Stimulated activated naive B cell treated with anti-CD40 and anti-IgM and Interleukin-4, amounts not matched to agents 10 μg/mL and 1 μg/mL and 100 μg/mL, for 72 hours (primary cell): Measurements from ENCODE around the gene SNAP91.

ENCODE experiments used
- ATAC-seq, 2 donors: fragments of 150-1000 bp; cut with Tn5 transposase; replicated peaks; 2 replicates each; pipeline ENCODE4 v1.10.0; 2021; ENCODE audit warnings: moderate library complexity in 1 of 2
- DNase-seq: peaks from one replicate; pipeline ENCODE4 v3.0.0; 2021
- H3K27ac Mint-ChIP-seq: one replicate; pipeline ENCODE4 v1.8.0; 2022; ENCODE audit warnings: mild to moderate bottlenecking, mixed read lengths
- H3K27me3 Mint-ChIP-seq, 2 donors: one replicate each; pipeline ENCODE4 v1.8.0; 2022; ENCODE audit warnings: mixed read lengths in 2 of 2
- H3K36me3 Mint-ChIP-seq, 2 donors: one replicate each; pipeline ENCODE4 v1.8.0; 2022; ENCODE audit warnings: mixed read lengths in 2 of 2, mild to moderate bottlenecking in 1 of 2
- H3K4me1 Mint-ChIP-seq, 2 donors: one replicate each; pipeline ENCODE4 v1.8.0; 2022; ENCODE audit warnings: mixed read lengths in 2 of 2, mild to moderate bottlenecking in 1 of 2
- H3K4me3 Mint-ChIP-seq, 2 donors: one replicate each; pipeline ENCODE4 v1.8.0; 2022; ENCODE audit warnings: mild to moderate bottlenecking in 2 of 2, mixed read lengths in 2 of 2, moderate library complexity in 1 of 2
- H3K9me3 Mint-ChIP-seq, 2 donors: one replicate each; pipeline ENCODE4 v1.8.0; 2022; ENCODE audit warnings: mixed read lengths in 2 of 2, mild to moderate bottlenecking in 1 of 2

The SNAP91 gene

GRCh38 chr6:83505356-83505755, 203.5 kb downstream of the SNAP91 start:
- Mint-ChIP-seq H3K9me3 (peaks cover 6 to 10% of the 10 kb centered on the region in 2 donors), H3K36me3 (no peaks in the 10 kb centered on the region), H3K27me3 (peaks cover 0 to 5% of the 10 kb centered on the region in 2 donors), H3K27ac (no peak overlapping the region), H3K4me3 (no peak overlapping the region), H3K4me1 (no peaks in the 10 kb centered on the region)
- no peak for DNase-seq
- no peak for ATAC-seq
